ENCODE measurements around the gene TUBB2B. TPM values are rescaled to one million over a fixed set of nuclear protein-coding genes. Genes with fewer than 3 reads are reported as not detected.

Gene TUBB2B
- total and polyA plus RNA-seq, 9 of the 15 experiments (the other 6 are each of a cell fraction or from before 2014, with no cell fraction given), result 0.11 to 9.7 (median 4.6) TPM

DNA sequence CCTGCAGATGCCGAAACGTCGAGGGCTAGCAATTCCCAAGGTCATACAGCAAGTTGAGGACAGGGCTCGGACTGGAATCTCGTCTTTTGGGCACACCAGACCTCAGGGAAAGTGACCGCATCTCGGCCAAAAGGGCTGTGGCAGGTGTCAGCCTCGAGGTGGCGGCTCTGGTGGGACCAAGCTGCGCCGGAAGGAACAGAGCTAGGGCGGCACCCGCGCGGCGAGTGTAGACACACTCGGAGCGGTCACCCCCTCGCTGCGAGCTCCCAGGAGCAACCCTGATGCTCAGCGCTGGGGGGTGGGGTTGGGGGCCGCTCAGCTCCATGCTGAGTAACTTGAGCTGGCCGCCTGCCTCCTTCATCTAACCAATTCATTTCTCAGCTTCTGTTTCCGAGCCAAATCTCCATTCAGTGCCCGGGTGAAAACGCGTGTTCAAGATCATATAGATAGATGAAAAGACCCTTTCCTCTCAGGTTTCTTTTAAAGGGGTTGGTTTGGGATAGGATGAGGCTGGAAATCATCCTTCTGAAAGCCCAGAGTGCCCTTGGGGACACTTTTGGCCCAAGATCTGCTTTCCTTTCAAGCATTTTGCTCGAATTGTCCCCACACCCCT, 2.2 kb upstream of the TUBB2B start (continued):
- TF ChIP-seq, protein P1, sequence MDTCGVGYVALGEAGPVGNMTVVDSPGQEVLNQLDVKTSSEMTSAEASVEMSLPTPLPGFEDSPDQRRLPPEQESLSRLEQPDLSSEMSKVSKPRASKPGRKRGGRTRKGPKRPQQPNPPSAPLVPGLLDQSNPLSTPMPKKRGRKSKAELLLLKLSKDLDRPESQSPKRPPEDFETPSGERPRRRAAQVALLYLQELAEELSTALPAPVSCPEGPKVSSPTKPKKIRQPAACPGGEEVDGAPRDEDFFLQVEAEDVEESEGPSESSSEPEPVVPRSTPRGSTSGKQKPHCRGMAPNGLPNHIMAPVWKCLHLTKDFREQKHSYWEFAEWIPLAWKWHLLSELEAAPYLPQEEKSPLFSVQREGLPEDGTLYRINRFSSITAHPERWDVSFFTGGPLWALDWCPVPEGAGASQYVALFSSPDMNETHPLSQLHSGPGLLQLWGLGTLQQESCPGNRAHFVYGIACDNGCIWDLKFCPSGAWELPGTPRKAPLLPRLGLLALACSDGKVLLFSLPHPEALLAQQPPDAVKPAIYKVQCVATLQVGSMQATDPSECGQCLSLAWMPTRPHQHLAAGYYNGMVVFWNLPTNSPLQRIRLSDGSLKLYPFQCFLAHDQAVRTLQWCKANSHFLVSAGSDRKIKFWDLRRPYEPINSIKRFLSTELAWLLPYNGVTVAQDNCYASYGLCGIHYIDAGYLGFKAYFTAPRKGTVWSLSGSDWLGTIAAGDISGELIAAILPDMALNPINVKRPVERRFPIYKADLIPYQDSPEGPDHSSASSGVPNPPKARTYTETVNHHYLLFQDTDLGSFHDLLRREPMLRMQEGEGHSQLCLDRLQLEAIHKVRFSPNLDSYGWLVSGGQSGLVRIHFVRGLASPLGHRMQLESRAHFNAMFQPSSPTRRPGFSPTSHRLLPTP (IDR thresholded peaks at IDR 0.05; ENCODE audit: borderline replicate concordance, extremely low read depth, insufficient read length), result no peak
- TF ChIP-seq FOXP1 (CRISPR knock-in tag; IDR thresholded peaks at IDR 0.05), result no peak
- TF ChIP-seq, protein P2, sequence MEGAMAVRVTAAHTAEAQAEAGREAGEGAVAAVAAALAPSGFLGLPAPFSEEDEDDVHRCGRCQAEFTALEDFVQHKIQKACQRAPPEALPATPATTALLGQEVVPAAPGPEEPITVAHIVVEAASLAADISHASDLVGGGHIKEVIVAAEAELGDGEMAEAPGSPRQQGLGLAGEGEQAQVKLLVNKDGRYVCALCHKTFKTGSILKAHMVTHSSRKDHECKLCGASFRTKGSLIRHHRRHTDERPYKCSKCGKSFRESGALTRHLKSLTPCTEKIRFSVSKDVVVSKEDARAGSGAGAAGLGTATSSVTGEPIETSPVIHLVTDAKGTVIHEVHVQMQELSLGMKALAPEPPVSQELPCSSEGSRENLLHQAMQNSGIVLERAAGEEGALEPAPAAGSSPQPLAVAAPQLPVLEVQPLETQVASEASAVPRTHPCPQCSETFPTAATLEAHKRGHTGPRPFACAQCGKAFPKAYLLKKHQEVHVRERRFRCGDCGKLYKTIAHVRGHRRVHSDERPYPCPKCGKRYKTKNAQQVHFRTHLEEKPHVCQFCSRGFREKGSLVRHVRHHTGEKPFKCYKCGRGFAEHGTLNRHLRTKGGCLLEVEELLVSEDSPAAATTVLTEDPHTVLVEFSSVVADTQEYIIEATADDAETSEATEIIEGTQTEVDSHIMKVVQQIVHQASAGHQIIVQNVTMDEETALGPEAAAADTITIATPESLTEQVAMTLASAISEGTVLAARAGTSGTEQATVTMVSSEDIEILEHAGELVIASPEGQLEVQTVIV (CRISPR knock-in tag; IDR thresholded peaks at IDR 0.05; ENCODE audit: borderline replicate concordance), result no peak
- TF ChIP-seq MAFK (IDR thresholded peaks at IDR 0.05; ENCODE audit: low read length), result no peak
- peak; percentile 71; the same call in 1 of the 2 replicates for TF ChIP-seq CBFB (CRISPR knock-in tag; IDR thresholded peaks at IDR 0.05)
- TF ChIP-seq, protein P3, sequence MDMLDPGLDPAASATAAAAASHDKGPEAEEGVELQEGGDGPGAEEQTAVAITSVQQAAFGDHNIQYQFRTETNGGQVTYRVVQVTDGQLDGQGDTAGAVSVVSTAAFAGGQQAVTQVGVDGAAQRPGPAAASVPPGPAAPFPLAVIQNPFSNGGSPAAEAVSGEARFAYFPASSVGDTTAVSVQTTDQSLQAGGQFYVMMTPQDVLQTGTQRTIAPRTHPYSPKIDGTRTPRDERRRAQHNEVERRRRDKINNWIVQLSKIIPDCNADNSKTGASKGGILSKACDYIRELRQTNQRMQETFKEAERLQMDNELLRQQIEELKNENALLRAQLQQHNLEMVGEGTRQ (CRISPR knock-in tag; IDR thresholded peaks at IDR 0.05), result no peak
- TF ChIP-seq TBL1XR1 (IDR thresholded peaks at IDR 0.05; ENCODE audit: low read length in 2 of 2), result no peak
- TF ChIP-seq, protein P4, sequence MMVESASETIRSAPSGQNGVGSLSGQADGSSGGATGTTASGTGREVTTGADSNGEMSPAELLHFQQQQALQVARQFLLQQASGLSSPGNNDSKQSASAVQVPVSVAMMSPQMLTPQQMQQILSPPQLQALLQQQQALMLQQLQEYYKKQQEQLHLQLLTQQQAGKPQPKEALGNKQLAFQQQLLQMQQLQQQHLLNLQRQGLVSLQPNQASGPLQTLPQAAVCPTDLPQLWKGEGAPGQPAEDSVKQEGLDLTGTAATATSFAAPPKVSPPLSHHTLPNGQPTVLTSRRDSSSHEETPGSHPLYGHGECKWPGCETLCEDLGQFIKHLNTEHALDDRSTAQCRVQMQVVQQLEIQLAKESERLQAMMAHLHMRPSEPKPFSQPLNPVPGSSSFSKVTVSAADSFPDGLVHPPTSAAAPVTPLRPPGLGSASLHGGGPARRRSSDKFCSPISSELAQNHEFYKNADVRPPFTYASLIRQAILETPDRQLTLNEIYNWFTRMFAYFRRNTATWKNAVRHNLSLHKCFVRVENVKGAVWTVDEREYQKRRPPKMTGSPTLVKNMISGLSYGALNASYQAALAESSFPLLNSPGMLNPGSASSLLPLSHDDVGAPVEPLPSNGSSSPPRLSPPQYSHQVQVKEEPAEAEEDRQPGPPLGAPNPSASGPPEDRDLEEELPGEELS (CRISPR knock-in tag; IDR thresholded peaks at IDR 0.05; ENCODE audit: borderline replicate concordance), result peak; percentile 54; the same call in 1 of the 2 replicates
- 0 out of 2 replicates have a peak, but pooled peaks have one; percentile 37 for TF ChIP-seq ETV5 (CRISPR knock-in tag; IDR thresholded peaks at IDR 0.05; ENCODE audit: low read depth)
- TF ChIP-seq ZNF778 (CRISPR knock-in tag; IDR thresholded peaks at IDR 0.05), result no peak
- TF ChIP-seq BHLHE40 (IDR thresholded peaks at IDR 0.05; ENCODE audit: low read length), result no peak
- TF ChIP-seq NR4A1 (CRISPR knock-in tag; IDR thresholded peaks at IDR 0.05), result no peak
- TF ChIP-seq NR4A1 (tag; IDR thresholded peaks at IDR 0.05), result no peak
- TF ChIP-seq ZKSCAN1 (IDR thresholded peaks at IDR 0.05; ENCODE audit: low read depth, low read length), result 0 out of 2 replicates have a peak, but pooled peaks have one; percentile 53
- no peak for TF ChIP-seq HMG20B (CRISPR knock-in tag; IDR thresholded peaks at IDR 0.05)
- TF ChIP-seq HNRNPLL (IDR thresholded peaks at IDR 0.05; ENCODE audit: low read depth, low read length, poor library complexity, severe bottlenecking), result peak; percentile 9
- TF ChIP-seq KHSRP (IDR thresholded peaks at IDR 0.05), result no peak
- 0 out of 2 replicates have a peak, but pooled peaks have one; percentile 35 for TF ChIP-seq RNF2 (IDR thresholded peaks at IDR 0.05)
- TF ChIP-seq ZKSCAN3 (CRISPR knock-in tag; IDR thresholded peaks at IDR 0.05), result no peak
- TF ChIP-seq ESRRA (IDR thresholded peaks at IDR 0.05; ENCODE audit: borderline replicate concordance, low read depth), result peak; percentile 90
- TF ChIP-seq ZNF445 (CRISPR knock-in tag; IDR thresholded peaks at IDR 0.05; ENCODE audit: low read depth), result no peak
